Body of pancreas (tissue), 4 donors: ENCODE measurements around the gene MIF4GD. TPM values are rescaled to one million over a fixed set of nuclear protein-coding genes. Genes with fewer than 3 reads are reported as not detected.
"Not testable (repeated sequence)": the region's sequence is repeated elsewhere in the genome, so short reads cannot be mapped to it uniquely, and the experiment has no call there.

Source experiments
- ATAC-seq: fragments of 150-250 bp; one replicate; pipeline ENCODE4 v1.9.1; 2016
- DNase-seq, 4 donors: peaks; one replicate each; pipeline ENCODE4 v3.0.0-alpha.2; 2019
- H3K27ac ChIP-seq, 4 donors: fragments of 200-600 bp; sonication (generic); 1 replicate in 3 of 4; 2 replicates in 1 of 4; pipeline versions ENCODE4 v1.5.1 to v1.6.1; 2016 to 2019; ENCODE audit warnings: mild to moderate bottlenecking in 1 of 4, mixed read lengths in 1 of 4, moderate library complexity in 1 of 4
- H3K27me3 ChIP-seq, 2 donors: fragments of 200-600 bp; sonication (generic); one replicate each; pipeline ENCODE4 v1.6.0; 2016; ENCODE audit warnings: mild to moderate bottlenecking in 1 of 2
- H3K36me3 ChIP-seq, 2 donors: fragments of 200-600 bp; sonication (generic); replicated peaks in 1 of 2; 2 replicates each; pipeline ENCODE4 v1.5.1; 2016; ENCODE audit warnings: low read depth in 2 of 2; ENCODE audit not compliant: insufficient read depth in 1 of 2
- H3K4me1 ChIP-seq: fragments of 200-600 bp; sonication (generic); one replicate; pipeline ENCODE4 v1.6.0; 2016
- H3K4me3 ChIP-seq, 2 donors: fragments of 200-600 bp; sonication (generic); 1 replicate in 1 of 2; 2 replicates in 1 of 2; pipeline ENCODE4 v1.5.1; 2016 to 2019
- H3K9me3 ChIP-seq, 3 donors: fragments of 200-600 bp; sonication (generic); 1 replicate in 2 of 3; 2 replicates in 1 of 3; pipeline ENCODE4 v1.5.1; 2016
- CTCF ChIP-seq, 7 experiments: fragments of 450-650 bp in 4 of 7; fragments of 200-600 bp in 3 of 7; sonication (generic) in 3 of 7; IDR thresholded peaks; one replicate each; pipeline ENCODE4 v1.5.1; 2016 to 2019; ENCODE audit warnings: antibody characterized with exemption in 7 of 7
- POLR2A ChIP-seq, 3 donors: fragments of 450-650 bp; IDR thresholded peaks; one replicate each; pipeline ENCODE4 v1.6.1; 2016; ENCODE audit warnings: antibody characterized with exemption in 3 of 3, mild to moderate bottlenecking in 2 of 3
- WGBS, 2 donors: methylation state at CpG; one replicate each; pipeline ENCODE4 v1.1.5; 2017; 5-methylcytosine and 5-hydroxymethylcytosine counted together
- intact Hi-C: fragments of 100-400 bp; cut with DNase I; formaldehyde crosslinking; loops from one replicate; pipeline ENCODE4 v1.15.1; 2023
- total RNA-seq, 2 donors: library from RNA; depleted of rRNA; stranded (reverse); fragments of >200 nt; gene quantifications; one replicate each; pipeline ENCODE4 v1.1.0, GENCODE V29; 2016

MIF4GD gene
- total RNA-seq, 2 donors from 2014 or later, result 20.5 to 26.4 TPM

DNA sequence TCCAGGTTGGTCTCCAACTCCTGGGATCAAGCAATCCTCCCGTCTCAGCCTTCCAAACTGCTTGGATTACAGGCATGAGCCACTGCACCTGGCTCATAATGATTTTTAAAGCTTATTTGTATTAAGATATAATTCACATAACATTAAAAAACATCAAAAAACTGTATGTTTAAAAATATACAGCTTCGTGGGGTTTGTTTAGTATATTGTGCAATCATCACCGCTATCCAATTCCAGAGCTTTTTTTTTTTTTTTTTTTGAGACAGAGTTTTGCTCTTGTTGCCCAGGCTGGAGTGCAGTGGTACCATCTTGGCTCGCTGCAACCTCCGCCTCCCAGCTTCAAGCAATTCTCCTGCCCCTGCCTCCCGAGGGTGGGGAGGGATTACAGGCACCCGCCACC is 29.2 kb upstream of the MIF4GD start:
- DNase-seq (no peak), ATAC-seq (no peak)
- Histone ChIP-seq H3K4me3 (no peak overlapping the region), H3K27me3 (no peaks in the 10 kb centered on the region), H3K9me3 (no peaks in the 10 kb centered on the region), H3K4me1 (no peaks in the 10 kb centered on the region), H3K36me3 (no peaks in the 10 kb centered on the region), H3K27ac (no peak overlapping the region)
- no peak for TF ChIP-seq CTCF (IDR thresholded peaks at IDR 0.05)
- no peak for TF ChIP-seq POLR2A (IDR thresholded peaks at IDR 0.05)
- 60 to 75% methylated on average over 7 of the region's 7 CpGs for WGBS, 2 donors
- intact Hi-C loops, result no loop called here

GRCh38 chr17:75295201-75296158 is 24.4 kb upstream of the MIF4GD start:
- Histone ChIP-seq H3K36me3 (no peaks in the 10 kb centered on the region), H3K27me3 (no peaks in the 10 kb centered on the region), H3K4me1 (no peaks in the 10 kb centered on the region), H3K27ac (peak overlapping the region in 1 of 4 donors; percentile 79), H3K4me3 (no peak overlapping the region), H3K9me3 (no peaks in the 10 kb centered on the region)
- ATAC-seq, result no peak
- peak in 1 of 4 donors; percentile 42 for DNase-seq
- intact Hi-C loops, result no loop called here
- 74 to 83% methylated on average over 8 of the region's 8 CpGs for WGBS, 2 donors
- no peak for TF ChIP-seq POLR2A (IDR thresholded peaks at IDR 0.05)
- no peak for TF ChIP-seq CTCF (IDR thresholded peaks at IDR 0.05)

DNA sequence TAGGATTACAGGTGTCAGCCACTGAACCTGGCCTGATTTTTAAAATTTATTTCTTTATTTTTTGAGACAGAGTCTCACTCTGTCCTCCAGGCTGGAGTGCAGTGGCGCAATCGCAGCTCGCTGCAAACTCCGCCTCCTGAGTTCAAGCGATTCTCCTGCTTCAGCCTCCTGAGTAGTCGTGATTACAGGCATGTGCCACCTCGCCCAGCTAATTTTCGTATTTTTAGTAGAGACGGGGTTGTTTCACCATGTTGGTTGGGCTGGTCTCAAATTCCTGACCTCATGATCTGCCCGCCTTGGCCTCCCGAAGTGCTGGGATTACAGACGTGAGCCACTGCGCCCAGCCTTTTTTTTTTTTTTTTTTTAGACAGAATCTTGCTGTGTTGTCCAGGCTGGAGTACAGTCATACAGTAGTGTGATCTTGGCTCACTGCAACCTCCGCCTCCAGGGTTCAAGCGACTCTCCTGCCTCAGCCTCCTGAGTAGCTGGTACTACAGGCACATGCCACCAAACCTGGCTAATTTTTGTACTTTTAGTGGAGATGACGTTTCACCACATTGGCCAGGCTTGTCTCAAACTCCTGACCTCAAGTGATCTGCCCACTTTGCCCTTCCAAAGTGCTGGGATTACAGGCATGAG is 21.9 kb upstream of the MIF4GD start:
- H3K27me3 ChIP-seq, H3K36me3 ChIP-seq, intact Hi-C loops, H3K4me1 ChIP-seq, H3K4me3 ChIP-seq, H3K9me3 ChIP-seq, ATAC-seq: not testable (repeated sequence)
- WGBS, 2 donors, result 51 to 70% methylated on average over 15 to 16 of the region's 16 CpGs
- peak in 1 of 4 donors; percentile 55 for DNase-seq
- H3K27ac ChIP-seq, result peak overlapping the region in 1 of 4 donors; percentile 45

DNA sequence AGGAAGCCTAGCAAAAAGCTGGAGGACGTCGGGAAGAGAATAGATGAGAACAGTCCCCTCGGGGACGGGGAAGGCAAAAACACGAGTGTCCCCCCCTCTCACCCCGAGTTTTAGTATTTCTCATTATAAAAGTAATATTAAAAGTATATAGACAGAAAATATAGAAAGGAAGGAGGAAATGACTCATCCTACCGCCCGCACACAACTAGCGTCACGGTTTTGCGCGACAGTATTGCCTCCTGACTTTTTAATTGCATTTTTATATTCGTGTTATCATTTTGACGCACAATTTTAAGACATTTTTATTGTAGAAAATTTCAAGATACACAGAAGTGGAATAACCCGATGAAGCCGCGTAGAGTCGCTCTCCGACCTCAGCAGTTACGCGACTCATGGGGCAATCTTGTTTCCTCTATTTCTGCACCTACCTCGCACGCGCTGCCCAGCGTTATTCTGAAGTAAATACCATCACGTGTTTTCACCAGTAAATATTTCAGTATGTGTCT is 18.9 kb upstream of the MIF4GD start:
- 1% methylated on average over 26 of the region's 26 CpGs for WGBS, 2 donors
- peak in 4 of 7 experiments; percentile 7 to 49 (median 33) for TF ChIP-seq CTCF (IDR thresholded peaks at IDR 0.05)
- no peak for TF ChIP-seq POLR2A (IDR thresholded peaks at IDR 0.05)
- DNase-seq, result peak; percentile 46 to 77 (median 56)
- Histone ChIP-seq H3K4me1 (peaks cover 14% of the 10 kb centered on the region), H3K4me3 (peak overlapping the region in 1 of 2 donors; percentile 75), H3K27ac (peak overlapping the region; percentile 69 to 98 (median 87)), H3K27me3 (no peaks in the 10 kb centered on the region), H3K36me3 (no peaks in the 10 kb centered on the region), H3K9me3 (no peaks in the 10 kb centered on the region)
- peak; percentile 19 for ATAC-seq
- intact Hi-C loops, result no loop called here
